ENCODE results near the gene KRT79. TPM values are rescaled to one million over a fixed set of nuclear protein-coding genes. Genes with fewer than 3 reads are reported as not detected.

Gene KRT79
- total and polyA plus RNA-seq, 9 of the 15 experiments (the other 6 are each of a cell fraction or from before 2014, with no cell fraction given), result 0.03 to 2.3 (median 0.23) TPM; not detected in 2

GRCh38 chr12:52873832-52874572, 39.9 kb upstream of the KRT79 start (continued):
- TF ChIP-seq AFF4 (CRISPR knock-in tag; IDR thresholded peaks at IDR 0.05), result no peak
- peak; percentile 11; the same call in 1 of the 2 replicates for TF ChIP-seq ZNF592 (IDR thresholded peaks at IDR 0.05)
- no peak for TF ChIP-seq PURB (CRISPR knock-in tag; IDR thresholded peaks at IDR 0.05; ENCODE audit: low read depth)
- peak; percentile 75; the same call in 1 of the 2 replicates for TF ChIP-seq GATAD2B (IDR thresholded peaks at IDR 0.05; ENCODE audit: borderline replicate concordance)
- TF ChIP-seq NCOA4 (IDR thresholded peaks at IDR 0.05; ENCODE audit: partially characterized antibody), result no peak
- peak; percentile 69 for TF ChIP-seq SMARCC2 (IDR thresholded peaks at IDR 0.05; ENCODE audit: low read depth)
- no peak for TF ChIP-seq ZNF280A (IDR thresholded peaks at IDR 0.05; ENCODE audit: low read depth, partially characterized antibody)
- TF ChIP-seq KLF1 (tag; IDR thresholded peaks at IDR 0.05), result peak; percentile 60; the same call in 1 of the 2 replicates
- TF ChIP-seq POU5F1 (IDR thresholded peaks at IDR 0.05; ENCODE audit: borderline replicate concordance, low read depth, low read length, partially characterized antibody), result no peak
- TF ChIP-seq TCF7 (IDR thresholded peaks at IDR 0.05; ENCODE audit: borderline replicate concordance), result no peak
- TF ChIP-seq CREBBP (IDR thresholded peaks at IDR 0.05; ENCODE audit: low read depth, low read length), result no peak
- no peak for TF ChIP-seq ZNF12 (CRISPR knock-in tag; IDR thresholded peaks at IDR 0.05)
- peak; percentile 89 for TF ChIP-seq NFIC (IDR thresholded peaks at IDR 0.05)
- TF ChIP-seq TCF7L2 (IDR thresholded peaks at IDR 0.05; ENCODE audit: low read depth, low read length), result no peak
- no peak for TF ChIP-seq SNIP1 (IDR thresholded peaks at IDR 0.05; ENCODE audit: low read depth)
- TF ChIP-seq POLR2H (tag; IDR thresholded peaks at IDR 0.05; ENCODE audit: low read depth), result no peak
- peak in 1 of 2 experiments; percentile 68; a peak in 1 of 4 replicates for TF ChIP-seq HDAC1 (IDR thresholded peaks at IDR 0.05)
- TF ChIP-seq CREM (IDR thresholded peaks at IDR 0.05; ENCODE audit: low read depth), result peak; percentile 44

Measured in K562 (cell line).